ENCODE data around the gene KNDC1. TPM values are rescaled to one million over a fixed set of nuclear protein-coding genes. Genes with fewer than 3 reads are reported as not detected.
"Not testable (repeated sequence)": the region's sequence is repeated elsewhere in the genome, so short reads cannot be mapped to it uniquely, and the experiment has no call there.

The KNDC1 gene
- polyA plus RNA-seq, 3 donors from 2014 or later = not detected

GRCh38 chr10:133141144-133141957 is 18.7 kb upstream of the KNDC1 start:
- Mint-ChIP-seq H3K27ac (no peak overlapping the region), H3K9me3 (no peaks in the 10 kb centered on the region), H3K4me1 (peaks cover 6 to 14% of the 10 kb centered on the region in 2 donors), H3K4me3 (no peak overlapping the region), H3K36me3 (no peaks in the 10 kb centered on the region), H3K27me3 (ENCODE audit: low read depth in 3 of 3) (peaks cover 2 to 5% (median 4%) of the 10 kb centered on the region in 3 donors)
- DNase-seq = no peak

DNA sequence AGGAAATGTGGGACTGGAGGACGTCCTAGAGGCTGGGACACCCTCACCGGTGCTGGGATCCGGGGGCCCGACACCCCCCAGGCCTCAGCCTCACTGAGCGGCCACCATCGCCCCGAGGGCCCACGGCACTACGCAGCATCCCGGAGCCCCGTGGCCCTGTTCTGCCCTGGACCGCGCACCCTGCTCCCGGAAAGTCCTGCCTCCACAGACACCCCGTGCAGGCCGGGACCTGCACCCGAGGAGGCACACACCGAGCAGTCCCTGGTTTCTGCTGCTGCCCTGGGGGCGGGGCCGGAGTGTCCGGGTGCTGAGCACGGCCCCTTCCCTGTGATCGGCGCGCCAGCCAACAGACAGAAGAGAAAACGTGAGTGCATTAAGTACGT is 18.1 kb upstream of the KNDC1 start:
- Mint-ChIP-seq H3K27ac (no peak overlapping the region), H3K4me1 (peaks cover 6 to 14% of the 10 kb centered on the region in 2 donors), H3K9me3 (no peaks in the 10 kb centered on the region), H3K27me3 (ENCODE audit: low read depth in 3 of 3) (peaks cover 2 to 10% (median 7%) of the 10 kb centered on the region in 3 donors), H3K4me3 (no peak overlapping the region), H3K36me3 (no peaks in the 10 kb centered on the region)
- no peak for DNase-seq

GRCh38 chr10:133142523-133143199 is 17.4 kb upstream of the KNDC1 start:
- no peak overlapping the region for H3K27ac Mint-ChIP-seq
- H3K4me3 Mint-ChIP-seq = no peak overlapping the region
- no peaks in the 10 kb centered on the region for H3K36me3 Mint-ChIP-seq
- peaks cover 6 to 16% (median 7%) of the 10 kb centered on the region in 3 donors for H3K27me3 Mint-ChIP-seq (ENCODE audit: low read depth in 3 of 3)
- no peak for DNase-seq
- peaks cover 0 to 6% (median 3%) of the 10 kb centered on the region in 6 donors for H3K9me3 Mint-ChIP-seq
- H3K4me1 Mint-ChIP-seq = peaks cover 6 to 14% of the 10 kb centered on the region in 2 donors

DNA sequence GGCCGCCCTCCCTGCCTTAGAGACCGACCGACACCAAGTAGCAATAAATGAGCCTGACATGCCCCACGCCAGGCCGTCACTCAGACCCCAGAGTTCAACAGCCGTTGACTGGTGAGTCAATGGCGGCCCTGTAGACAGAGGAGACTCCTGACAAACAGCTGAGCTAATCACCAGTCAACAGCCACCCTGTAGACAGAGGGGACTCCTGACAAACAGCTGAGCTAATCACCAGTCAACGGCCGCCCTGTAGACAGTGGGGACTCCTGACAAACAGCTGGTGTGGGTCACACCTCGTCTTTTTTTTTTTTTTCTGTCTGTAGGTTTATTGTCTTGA is 16.9 kb upstream of the KNDC1 start:
- H3K4me3 Mint-ChIP-seq = no peak overlapping the region
- H3K27me3 Mint-ChIP-seq (ENCODE audit: low read depth in 3 of 3) = peaks cover 8 to 19% (median 9%) of the 10 kb centered on the region in 3 donors
- peaks cover 6 to 14% of the 10 kb centered on the region in 2 donors for H3K4me1 Mint-ChIP-seq
- no peaks in the 10 kb centered on the region for H3K36me3 Mint-ChIP-seq
- H3K27ac Mint-ChIP-seq = no peak overlapping the region
- peaks cover 0 to 6% (median 4%) of the 10 kb centered on the region in 6 donors for H3K9me3 Mint-ChIP-seq
- DNase-seq = no peak

DNA sequence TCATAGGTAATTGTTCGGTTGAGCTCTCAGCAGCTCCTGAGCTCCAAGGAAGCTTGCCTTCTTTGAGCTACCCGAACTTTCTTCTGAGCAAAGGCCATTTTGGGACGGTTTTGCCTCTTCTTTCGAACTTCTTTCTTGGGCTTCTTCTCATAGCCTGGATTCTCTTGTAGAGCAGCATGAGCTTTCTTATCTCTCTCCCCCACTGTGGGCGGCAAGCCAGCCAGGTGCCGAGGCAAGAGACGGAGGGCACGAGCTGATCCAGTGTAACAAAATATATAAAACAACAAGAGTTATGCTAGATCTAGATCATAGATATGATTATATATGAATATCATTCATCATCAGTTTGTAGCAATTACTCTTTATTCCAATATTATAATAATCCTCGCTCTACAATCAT is 16.5 kb upstream of the KNDC1 start:
- Mint-ChIP-seq H3K4me3 (peak overlapping the region in 1 of 5 donors; percentile 69), H3K27me3 (ENCODE audit: low read depth in 3 of 3) (peaks cover 8 to 19% (median 9%) of the 10 kb centered on the region in 3 donors), H3K4me1 (peaks cover 6 to 14% of the 10 kb centered on the region in 2 donors), H3K27ac (peak overlapping the region in 1 of 6 donors; percentile 58), H3K9me3 (peaks cover 0 to 6% (median 4%) of the 10 kb centered on the region in 6 donors), H3K36me3 (no peaks in the 10 kb centered on the region)
- DNase-seq = no peak

GRCh38 chr10:133144771-133145170 is 15.2 kb upstream of the KNDC1 start:
- DNase-seq = no peak
- Mint-ChIP-seq H3K27me3 (ENCODE audit: low read depth in 3 of 3) (peaks cover 8 to 20% (median 15%) of the 10 kb centered on the region in 3 donors), H3K36me3 (peaks cover 0 to 3% (median 0%) of the 10 kb centered on the region in 3 donors), H3K9me3 (peaks cover 0 to 6% (median 4%) of the 10 kb centered on the region in 6 donors), H3K4me1 (peaks cover 6 to 14% of the 10 kb centered on the region in 2 donors), H3K4me3 (no peak overlapping the region), H3K27ac (no peak overlapping the region)

DNA sequence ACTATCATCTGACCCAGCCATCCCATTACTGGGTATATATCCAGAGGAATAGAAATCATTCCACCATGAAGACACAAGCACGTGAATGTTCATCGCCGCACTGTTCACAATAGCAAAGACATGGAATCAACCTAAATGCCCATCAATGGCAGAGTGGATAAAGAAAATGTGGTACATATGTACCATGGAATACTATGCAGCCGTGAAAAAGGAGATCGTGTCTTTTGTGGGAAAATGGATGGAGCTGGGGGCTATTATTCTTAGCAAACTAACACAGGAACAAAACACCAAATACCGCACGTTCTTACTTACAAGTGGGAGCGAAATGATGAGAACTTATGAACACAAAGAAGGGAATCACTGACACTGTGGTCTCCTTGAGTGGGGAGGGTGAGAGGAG is 9.8 kb upstream of the KNDC1 start:
- Mint-ChIP-seq H3K9me3 (peaks cover 0 to 6% (median 5%) of the 10 kb centered on the region in 6 donors), H3K27me3 (ENCODE audit: low read depth in 3 of 3) (peaks cover 11 to 24% (median 23%) of the 10 kb centered on the region in 3 donors), H3K4me1 (no peaks in the 10 kb centered on the region), H3K36me3 (peaks cover 0 to 5% (median 0%) of the 10 kb centered on the region in 3 donors), H3K4me3 (no peak overlapping the region), H3K27ac (no peak overlapping the region)
- DNase-seq = no peak

DNA sequence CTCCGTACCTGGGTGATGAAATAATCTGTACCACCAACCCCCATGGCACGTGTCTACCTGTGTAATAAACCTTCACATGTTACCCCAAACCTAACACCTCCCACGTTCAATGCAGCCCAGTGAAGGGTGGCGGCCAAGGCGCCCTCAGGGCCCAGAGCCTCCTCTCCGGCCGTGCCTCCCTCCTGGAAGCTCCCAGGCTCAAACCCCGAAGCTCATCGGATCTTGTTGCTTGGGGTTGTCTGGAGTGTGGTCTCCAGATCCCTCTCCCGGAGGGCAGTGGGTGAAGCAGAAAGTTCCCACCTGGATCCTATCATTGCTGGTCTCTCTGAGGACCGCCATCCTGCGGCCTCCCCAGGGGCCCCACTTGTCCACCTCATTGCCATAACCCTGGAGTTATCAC is 9.4 kb upstream of the KNDC1 start:
- Mint-ChIP-seq H3K27ac (no peak overlapping the region), H3K4me3 (no peak overlapping the region)

GRCh38 chr10:133151071-133151470 is 8.9 kb upstream of the KNDC1 start:
- not testable (repeated sequence) for DNase-seq, H3K36me3 Mint-ChIP-seq, H3K9me3 Mint-ChIP-seq, H3K27ac Mint-ChIP-seq, H3K4me3 Mint-ChIP-seq, H3K4me1 Mint-ChIP-seq
- peaks cover 9 to 24% (median 22%) of the 10 kb centered on the region in 3 donors for H3K27me3 Mint-ChIP-seq (ENCODE audit: low read depth in 3 of 3)

More for the DNA sequence above, 9.4 kb upstream of the KNDC1 start:
- Mint-ChIP-seq H3K4me1 (no peaks in the 10 kb centered on the region), H3K27me3 (ENCODE audit: low read depth in 3 of 3) (peaks cover 9 to 24% (median 23%) of the 10 kb centered on the region in 3 donors), H3K36me3 (peaks cover 0 to 5% (median 0%) of the 10 kb centered on the region in 3 donors), H3K9me3 (peaks cover 0 to 6% (median 5%) of the 10 kb centered on the region in 6 donors)
- no peak for DNase-seq

DNA sequence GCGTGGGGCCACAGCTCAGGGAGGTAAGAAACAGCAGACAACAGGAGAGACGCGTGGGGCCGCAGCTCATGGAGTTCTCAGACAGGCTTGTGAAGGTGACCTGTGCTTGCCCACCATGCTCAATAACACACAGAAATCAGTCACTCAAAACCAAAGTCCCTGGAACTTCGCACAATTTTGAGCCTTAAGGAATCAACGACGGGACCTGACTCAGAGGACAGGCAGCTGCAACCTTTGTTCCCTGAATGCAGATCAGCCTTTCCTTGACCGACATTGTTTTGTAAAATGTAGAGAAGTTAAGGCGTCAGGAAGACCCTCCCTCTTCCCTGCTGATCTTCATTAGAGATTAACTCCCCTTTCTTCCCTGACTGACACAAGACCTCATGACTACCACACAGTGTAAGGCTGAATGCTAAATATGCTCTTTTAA is 8.5 kb upstream of the KNDC1 start:
- H3K27ac Mint-ChIP-seq = no peak overlapping the region
- peaks cover 0 to 5% (median 0%) of the 10 kb centered on the region in 3 donors for H3K36me3 Mint-ChIP-seq
- no peak for DNase-seq
- H3K27me3 Mint-ChIP-seq (ENCODE audit: low read depth in 3 of 3) = peaks cover 9 to 22% (median 19%) of the 10 kb centered on the region in 3 donors
- no peaks in the 10 kb centered on the region for H3K4me1 Mint-ChIP-seq
- H3K4me3 Mint-ChIP-seq = no peak overlapping the region
- peaks cover 0 to 6% (median 5%) of the 10 kb centered on the region in 6 donors for H3K9me3 Mint-ChIP-seq

- H3K4me1 Mint-ChIP-seq = no peaks in the 10 kb centered on the region
- H3K9me3 Mint-ChIP-seq = peaks cover 0 to 3% (median 0%) of the 10 kb centered on the region in 6 donors
- peaks cover 3 to 15% (median 5%) of the 10 kb centered on the region in 3 donors for H3K27me3 Mint-ChIP-seq (ENCODE audit: low read depth in 3 of 3)
- H3K4me3 Mint-ChIP-seq = no peak overlapping the region
- DNase-seq = no peak
- peaks cover 0 to 5% (median 0%) of the 10 kb centered on the region in 3 donors for H3K36me3 Mint-ChIP-seq
- no peak overlapping the region for H3K27ac Mint-ChIP-seq
Observed at GRCh38 chr10:133154411-133154810, 5.6 kb upstream of the KNDC1 start.

GRCh38 chr10:133154996-133155778 is 4.8 kb upstream of the KNDC1 start:
- Mint-ChIP-seq H3K27ac (no peak overlapping the region), H3K4me1 (no peaks in the 10 kb centered on the region), H3K27me3 (ENCODE audit: low read depth in 3 of 3) (peaks cover 3 to 11% (median 5%) of the 10 kb centered on the region in 3 donors), H3K4me3 (no peak overlapping the region), H3K9me3 (peaks cover 0 to 3% (median 0%) of the 10 kb centered on the region in 6 donors), H3K36me3 (no peaks in the 10 kb centered on the region)
- DNase-seq = no peak

GRCh38 chr10:133156674-133157579 is 3.1 kb upstream of the KNDC1 start:
- Mint-ChIP-seq H3K4me1 (no peaks in the 10 kb centered on the region), H3K27me3 (ENCODE audit: low read depth in 3 of 3) (peaks cover 0 to 4% (median 1%) of the 10 kb centered on the region in 3 donors), H3K9me3 (no peaks in the 10 kb centered on the region), H3K27ac (no peak overlapping the region), H3K4me3 (no peak overlapping the region), H3K36me3 (no peaks in the 10 kb centered on the region)
- no peak for DNase-seq
